ENCODE measurements around the gene ESYT3. TPM values are rescaled to one million over a fixed set of nuclear protein-coding genes. Genes with fewer than 3 reads are reported as not detected.

The ESYT3 gene
- total RNA-seq, 1 donor from 2014 or later: 1.0 TPM

DNA sequence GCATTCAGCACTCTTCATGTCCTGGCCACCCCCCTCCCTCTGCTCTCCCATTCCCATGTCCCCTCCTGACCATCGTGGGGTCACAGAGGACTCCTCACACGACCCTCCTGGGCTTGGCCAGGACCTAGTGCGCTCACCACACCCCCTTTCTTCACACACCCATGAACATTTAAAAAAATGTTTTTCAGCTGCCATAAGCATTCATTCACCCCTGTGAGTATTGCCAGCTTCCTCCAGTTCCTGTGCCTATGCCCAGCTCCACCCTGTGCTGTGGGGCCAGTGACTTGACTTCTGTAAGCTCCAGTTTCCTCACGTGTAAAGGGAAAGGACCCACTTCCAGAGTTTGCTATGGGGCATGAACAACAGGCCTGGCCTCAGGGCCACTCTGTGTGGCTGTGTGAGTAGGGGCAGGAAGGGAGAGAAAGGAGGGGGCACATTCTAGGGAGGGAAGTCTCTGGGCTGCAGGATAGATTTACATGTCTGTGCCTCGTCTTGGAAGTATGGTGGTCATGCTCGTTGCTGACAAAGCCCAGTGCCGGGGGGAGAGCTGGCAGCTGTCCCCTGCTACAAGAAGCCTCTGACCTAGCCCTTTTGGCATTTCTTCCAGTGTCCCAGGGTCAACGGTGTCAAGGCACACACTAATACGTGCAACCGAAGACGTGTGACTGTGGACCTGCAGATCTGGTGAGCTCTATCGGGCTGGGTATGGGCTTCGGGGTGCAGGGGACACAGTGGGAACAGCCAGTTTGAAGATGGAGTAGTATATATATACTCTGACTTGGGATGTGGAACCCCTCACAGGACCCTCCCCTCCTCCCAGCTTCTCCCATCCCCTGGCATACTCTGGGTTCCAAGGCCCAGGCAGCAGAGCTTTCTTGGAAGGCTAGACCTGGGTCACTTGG is 22.8 kb downstream of the ESYT3 start:
- peaks cover 22% of the 10 kb centered on the region for H3K4me1 ChIP-seq
- no peak for DNase-seq
- H3K27ac ChIP-seq (replicated peaks): no peak overlapping the region
- no peaks in the 10 kb centered on the region for H3K27me3 ChIP-seq (ENCODE audit: low read depth)
- H3K9me3 ChIP-seq (replicated peaks): no peaks in the 10 kb centered on the region
- H3K4me3 ChIP-seq: no peak overlapping the region
- TF ChIP-seq, protein P1, sequence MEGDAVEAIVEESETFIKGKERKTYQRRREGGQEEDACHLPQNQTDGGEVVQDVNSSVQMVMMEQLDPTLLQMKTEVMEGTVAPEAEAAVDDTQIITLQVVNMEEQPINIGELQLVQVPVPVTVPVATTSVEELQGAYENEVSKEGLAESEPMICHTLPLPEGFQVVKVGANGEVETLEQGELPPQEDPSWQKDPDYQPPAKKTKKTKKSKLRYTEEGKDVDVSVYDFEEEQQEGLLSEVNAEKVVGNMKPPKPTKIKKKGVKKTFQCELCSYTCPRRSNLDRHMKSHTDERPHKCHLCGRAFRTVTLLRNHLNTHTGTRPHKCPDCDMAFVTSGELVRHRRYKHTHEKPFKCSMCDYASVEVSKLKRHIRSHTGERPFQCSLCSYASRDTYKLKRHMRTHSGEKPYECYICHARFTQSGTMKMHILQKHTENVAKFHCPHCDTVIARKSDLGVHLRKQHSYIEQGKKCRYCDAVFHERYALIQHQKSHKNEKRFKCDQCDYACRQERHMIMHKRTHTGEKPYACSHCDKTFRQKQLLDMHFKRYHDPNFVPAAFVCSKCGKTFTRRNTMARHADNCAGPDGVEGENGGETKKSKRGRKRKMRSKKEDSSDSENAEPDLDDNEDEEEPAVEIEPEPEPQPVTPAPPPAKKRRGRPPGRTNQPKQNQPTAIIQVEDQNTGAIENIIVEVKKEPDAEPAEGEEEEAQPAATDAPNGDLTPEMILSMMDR (IDR thresholded peaks at IDR 0.05; ENCODE audit: borderline replicate concordance): no peak
- intact Hi-C loops (cut with micrococcal nuclease): no loop called here
- no peaks in the 10 kb centered on the region for H3K36me3 ChIP-seq

DNA sequence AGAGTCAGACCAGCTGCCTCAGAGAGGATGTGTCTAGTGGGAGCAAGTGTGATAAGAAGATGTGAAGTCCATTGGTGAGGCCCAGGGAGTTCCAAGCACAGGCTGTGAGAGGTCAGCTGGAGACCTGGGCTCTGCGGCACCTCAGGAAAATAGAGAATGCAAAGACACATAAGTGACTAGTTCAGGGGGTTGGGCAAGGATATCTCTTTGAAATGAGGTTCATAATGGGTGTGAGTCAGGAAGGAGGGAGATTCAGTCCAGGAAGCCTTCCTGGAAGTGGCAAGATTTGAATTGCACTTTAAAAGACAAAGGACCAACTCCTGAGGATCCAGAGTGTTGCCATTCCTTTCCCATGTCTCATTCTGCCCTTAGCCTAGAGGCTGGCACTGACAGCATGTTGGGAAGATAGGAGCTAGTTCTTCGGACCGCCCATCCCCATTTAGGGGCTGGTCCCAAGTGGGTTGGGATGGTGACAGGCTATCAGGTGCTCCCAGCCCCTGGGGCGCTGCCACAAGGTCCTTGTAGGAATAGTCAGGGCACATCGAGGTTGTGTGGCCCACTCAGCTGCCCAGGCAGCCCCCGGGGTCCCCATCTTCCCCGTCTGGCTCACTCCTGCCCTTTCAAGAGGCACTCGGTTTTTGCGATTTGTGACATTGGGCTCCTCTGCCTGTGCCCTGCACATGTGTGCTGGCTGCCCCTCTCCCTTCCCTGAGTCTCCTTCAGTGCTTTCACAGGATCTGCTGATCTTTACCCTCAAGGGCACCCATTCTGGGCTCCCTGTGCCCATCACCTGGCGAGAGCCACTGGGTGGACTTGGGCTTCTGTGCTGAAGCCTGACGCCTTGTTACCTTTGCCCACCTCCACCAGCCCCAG is 23.7 kb downstream of the ESYT3 start:
- TF ChIP-seq, protein P1 (IDR thresholded peaks at IDR 0.05; ENCODE audit: borderline replicate concordance): no peak
- no peak overlapping the region for H3K27ac ChIP-seq (replicated peaks)
- intact Hi-C loops (cut with micrococcal nuclease): no loop called here
- no peak for DNase-seq
- no peaks in the 10 kb centered on the region for H3K27me3 ChIP-seq (ENCODE audit: low read depth)
- H3K9me3 ChIP-seq (replicated peaks): no peaks in the 10 kb centered on the region
- H3K36me3 ChIP-seq: no peaks in the 10 kb centered on the region
- no peak overlapping the region for H3K4me3 ChIP-seq
- peaks cover 22% of the 10 kb centered on the region for H3K4me1 ChIP-seq

DNA sequence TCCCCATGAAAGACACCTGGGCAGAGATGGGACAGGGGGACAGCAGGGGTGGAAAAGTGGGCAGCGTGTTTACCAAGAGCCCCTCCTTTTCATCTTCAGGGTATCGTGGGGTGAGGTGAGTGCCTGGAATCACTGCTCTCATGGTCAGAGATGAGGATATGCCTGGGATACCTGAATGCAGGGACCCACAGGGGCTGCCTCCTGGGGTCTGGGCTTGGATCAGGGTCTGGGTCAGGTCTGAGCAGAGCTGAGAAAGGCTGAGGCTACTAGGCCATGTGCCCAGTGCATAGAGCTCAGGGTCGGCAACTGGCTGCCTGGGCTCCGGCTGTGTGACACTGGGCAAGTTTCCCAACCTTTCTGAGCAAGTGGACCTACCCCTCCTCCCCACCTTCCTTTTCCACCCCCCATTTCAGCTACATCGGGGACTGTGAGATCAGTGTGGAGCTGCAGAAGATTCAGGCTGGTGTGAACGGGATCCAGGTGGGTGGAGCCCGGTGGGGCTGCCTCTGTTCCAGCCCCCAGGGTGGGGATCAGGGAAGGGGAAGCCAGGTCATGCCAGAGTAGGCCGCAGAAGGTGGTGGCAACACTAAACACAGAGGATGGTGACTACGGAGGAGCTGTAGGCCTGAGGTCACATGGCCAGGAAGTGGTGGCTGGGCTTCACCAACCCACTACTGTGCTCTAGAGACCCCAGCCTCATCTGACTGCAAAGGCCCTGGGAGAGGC is 24.5 kb downstream of the ESYT3 start:
- Histone ChIP-seq H3K36me3 (no peaks in the 10 kb centered on the region), H3K4me1 (peaks cover 22% of the 10 kb centered on the region), H3K4me3 (no peak overlapping the region), H3K27ac (replicated peaks) (peak overlapping the region; percentile 3), H3K9me3 (replicated peaks) (no peaks in the 10 kb centered on the region), H3K27me3 (ENCODE audit: low read depth) (no peaks in the 10 kb centered on the region)
- TF ChIP-seq, protein P1 (IDR thresholded peaks at IDR 0.05; ENCODE audit: borderline replicate concordance): no peak
- DNase-seq: no peak
- intact Hi-C loops (cut with micrococcal nuclease): no loop called here

DNA sequence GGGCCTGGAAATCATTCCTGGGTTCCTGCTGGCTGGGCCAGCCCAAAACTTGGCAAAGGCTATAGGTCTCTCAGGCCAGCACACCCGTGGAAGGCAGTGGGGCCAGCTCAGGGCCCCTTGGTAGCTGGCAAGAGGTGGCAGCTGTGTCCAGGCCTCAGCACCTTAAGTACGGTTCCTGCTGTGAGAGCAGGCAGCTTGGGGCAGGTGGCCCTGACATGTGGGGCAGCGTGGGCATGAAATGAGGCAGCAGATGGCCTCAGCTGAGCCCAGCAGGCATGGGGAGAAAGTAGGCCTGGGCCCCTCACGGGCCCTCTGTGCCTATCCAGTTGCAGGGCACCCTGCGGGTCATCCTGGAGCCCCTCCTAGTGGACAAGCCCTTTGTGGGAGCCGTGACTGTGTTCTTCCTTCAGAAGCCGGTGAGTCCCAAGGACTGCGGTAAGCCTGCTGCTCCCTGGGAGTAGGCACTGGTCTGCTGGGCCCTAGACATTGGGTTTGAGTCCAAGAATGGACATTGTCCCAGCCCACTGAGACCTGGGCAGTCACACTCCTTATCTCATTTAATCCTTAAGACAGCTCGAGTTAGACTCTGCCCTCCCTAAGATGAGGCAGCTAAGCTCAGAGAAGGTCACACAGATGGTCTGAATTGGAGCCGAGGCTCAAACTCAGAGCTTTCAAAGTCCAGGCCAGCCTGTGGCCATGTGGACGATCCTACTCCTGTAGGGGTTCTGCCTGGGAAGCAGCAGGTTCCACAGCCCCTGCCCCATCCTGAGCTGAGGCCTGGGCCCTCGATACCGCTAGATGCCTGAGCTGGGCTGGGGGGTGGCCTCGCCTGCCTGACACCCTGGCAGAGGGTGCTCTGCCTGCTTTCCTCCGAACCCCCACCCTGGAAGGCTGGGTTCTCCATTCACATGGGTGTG is 25.5 kb downstream of the ESYT3 start:
- intact Hi-C loops (cut with micrococcal nuclease): no loop called here
- DNase-seq: no peak
- H3K27ac ChIP-seq (replicated peaks): peak overlapping the region; percentile 3

More for the DNA sequence above, 25.5 kb downstream of the ESYT3 start:
- no peak overlapping the region for H3K4me3 ChIP-seq
- H3K36me3 ChIP-seq: no peaks in the 10 kb centered on the region
- TF ChIP-seq, protein P1 (IDR thresholded peaks at IDR 0.05; ENCODE audit: borderline replicate concordance): no peak
- H3K9me3 ChIP-seq (replicated peaks): no peaks in the 10 kb centered on the region
- peaks cover 22% of the 10 kb centered on the region for H3K4me1 ChIP-seq
- H3K27me3 ChIP-seq (ENCODE audit: low read depth): no peaks in the 10 kb centered on the region

Data from left ventricle myocardium inferior (tissue), 1 donor.